GM19455 (cell line): ENCODE measurements around the gene MIS18A.

ENCODE experiments used
- ATAC-seq: cut with Tn5 transposase; IDR thresholded peaks from one replicate; pipeline ENCODE4 v1.9.1; 2021; ENCODE audit not compliant: unreplicated experiment

Gene MIS18A

GRCh38 chr21:32256873-32257620 lies 21.8 kb downstream of the MIS18A start:
- no peak for ATAC-seq

GRCh38 chr21:32256251-32256650 lies 22.6 kb downstream of the MIS18A start:
- no peak for ATAC-seq

- no peak for ATAC-seq
Observed at GRCh38 chr21:32253215-32253641, 25.6 kb downstream of the MIS18A start.

- ATAC-seq: no peak
Observed at GRCh38 chr21:32252136-32252535, 26.7 kb downstream of the MIS18A start.

- no peak for ATAC-seq
Observed at GRCh38 chr21:32249511-32250280, 29.2 kb downstream of the MIS18A start.

- no peak for ATAC-seq
Observed at GRCh38 chr21:32248571-32249461, 30.0 kb downstream of the MIS18A start.

GRCh38 chr21:32246571-32247140 lies 32.2 kb downstream of the MIS18A start:
- no peak for ATAC-seq

- no peak for ATAC-seq
Observed at GRCh38 chr21:32245971-32246370, 32.9 kb downstream of the MIS18A start.

GRCh38 chr21:32240851-32241687 lies 37.8 kb downstream of the MIS18A start:
- ATAC-seq: peak; percentile 64

- no peak for ATAC-seq
Observed at GRCh38 chr21:32239551-32239950, 39.3 kb downstream of the MIS18A start.

- no peak for ATAC-seq
Observed at GRCh38 chr21:32238063-32238462, 40.8 kb downstream of the MIS18A start.

GRCh38 chr21:32237021-32237420 lies 41.8 kb downstream of the MIS18A start:
- ATAC-seq: no peak

- ATAC-seq: no peak
Observed at GRCh38 chr21:32233722-32234301, 45.0 kb downstream of the MIS18A start.

GRCh38 chr21:32233055-32233546 lies 45.7 kb downstream of the MIS18A start:
- ATAC-seq: no peak

GRCh38 chr21:32226444-32226843 lies 52.4 kb downstream of the MIS18A start:
- ATAC-seq: no peak
